ENCODE data around the gene OPRD1. TPM values are rescaled to one million over a fixed set of nuclear protein-coding genes. Genes with fewer than 3 reads are reported as not detected.

OPRD1 gene
- total RNA-seq, 1 experiment from 2014 or later = 0.97 TPM

DNA sequence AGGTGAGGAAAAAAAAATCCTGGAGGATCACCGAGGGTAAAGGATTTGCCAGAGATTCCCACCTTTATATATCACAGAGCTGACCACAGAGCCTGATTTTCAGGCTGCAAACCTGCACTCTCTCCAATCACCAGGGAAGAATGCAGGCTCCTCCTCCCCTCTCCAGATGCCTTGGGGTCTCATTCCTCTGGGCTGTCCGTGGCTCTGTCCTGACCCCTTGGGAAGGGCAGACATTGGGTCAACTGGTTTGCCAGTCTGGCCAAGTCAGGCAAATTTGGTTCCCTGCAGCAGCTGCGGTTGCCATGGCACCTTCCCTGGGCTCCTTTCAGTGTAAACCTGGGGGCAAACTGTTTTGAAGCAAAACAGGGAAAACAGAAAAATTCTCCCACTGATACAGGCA is 11.6 kb upstream of the OPRD1 start:
- intact Hi-C loops (cut with micrococcal nuclease; ENCODE audit: unreplicated experiment) = no loop called here
- TF ChIP-seq CTCF (conservative IDR thresholded peaks at IDR 0.05; ENCODE audit: low read depth, low read length) (no peak), EZH2 (IDR thresholded peaks at IDR 0.05; ENCODE audit: borderline replicate concordance, low read depth, low read length, poor library complexity, severe bottlenecking) (no peak)
- Histone ChIP-seq H3K36me3 (ENCODE audit: insufficient read depth, low read length, poor library complexity, severe bottlenecking) (no peaks in the 10 kb centered on the region), H3K27me3 (replicated peaks; ENCODE audit: insufficient read depth, low read depth, low read length, poor library complexity) (no peaks in the 10 kb centered on the region), H3K4me3 (ENCODE audit: low read depth, low read length, poor library complexity, severe bottlenecking) (no peak overlapping the region), H3K4me1 (ENCODE audit: insufficient read depth, low read length, poor library complexity, severe bottlenecking) (no peaks in the 10 kb centered on the region), H3K9me3 (ENCODE audit: low read depth, low read length, poor library complexity, severe bottlenecking) (no peaks in the 10 kb centered on the region), H3K27ac (ENCODE audit: low read depth, low read length, poor library complexity, severe bottlenecking) (no peak overlapping the region)
- ChIA-PET POLR2A (ENCODE audit: low non-redundant PET) (no interaction called here), CTCF (no interaction called here)
- DNase-seq (ENCODE audit: low spot score) = no peak
- no TSS peak for BruUV-seq (replicated peaks)

DNA sequence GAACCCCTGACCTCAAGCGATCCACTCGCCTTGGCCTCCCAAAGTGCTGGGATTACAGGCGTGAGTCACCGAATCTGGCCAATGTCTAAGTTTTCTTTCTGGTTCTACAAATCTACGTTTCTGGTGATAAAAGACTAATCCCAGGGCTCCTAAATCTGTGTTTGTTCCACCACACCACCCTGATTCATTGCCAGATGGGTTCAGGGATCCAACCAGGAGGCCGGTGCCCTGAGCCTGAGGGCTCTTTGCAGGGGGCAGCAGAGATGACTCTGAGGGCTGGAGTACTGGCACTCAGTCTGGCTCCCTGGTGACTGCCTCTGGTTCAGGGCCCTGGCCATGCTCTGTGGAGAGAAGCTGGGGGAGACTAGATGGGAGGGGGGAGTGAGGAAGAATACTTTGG is 10.5 kb upstream of the OPRD1 start:
- no peak for TF ChIP-seq EZH2 (IDR thresholded peaks at IDR 0.05; ENCODE audit: borderline replicate concordance, low read depth, low read length, poor library complexity, severe bottlenecking)
- no peak for TF ChIP-seq CTCF (conservative IDR thresholded peaks at IDR 0.05; ENCODE audit: low read depth, low read length)
- no peak overlapping the region for H3K27ac ChIP-seq (ENCODE audit: low read depth, low read length, poor library complexity, severe bottlenecking)
- no TSS peak for BruUV-seq (replicated peaks)
- no peak overlapping the region for H3K4me3 ChIP-seq (ENCODE audit: low read depth, low read length, poor library complexity, severe bottlenecking)
- H3K9me3 ChIP-seq (ENCODE audit: low read depth, low read length, poor library complexity, severe bottlenecking) = no peaks in the 10 kb centered on the region
- intact Hi-C loops (cut with micrococcal nuclease; ENCODE audit: unreplicated experiment) = no loop called here
- H3K4me1 ChIP-seq (ENCODE audit: insufficient read depth, low read length, poor library complexity, severe bottlenecking) = no peaks in the 10 kb centered on the region
- no peaks in the 10 kb centered on the region for H3K36me3 ChIP-seq (ENCODE audit: insufficient read depth, low read length, poor library complexity, severe bottlenecking)
- DNase-seq (ENCODE audit: low spot score) = no peak
- CTCF ChIA-PET = no interaction called here
- POLR2A ChIA-PET (ENCODE audit: low non-redundant PET) = no interaction called here
- no peaks in the 10 kb centered on the region for H3K27me3 ChIP-seq (replicated peaks; ENCODE audit: insufficient read depth, low read depth, low read length, poor library complexity)

DNA sequence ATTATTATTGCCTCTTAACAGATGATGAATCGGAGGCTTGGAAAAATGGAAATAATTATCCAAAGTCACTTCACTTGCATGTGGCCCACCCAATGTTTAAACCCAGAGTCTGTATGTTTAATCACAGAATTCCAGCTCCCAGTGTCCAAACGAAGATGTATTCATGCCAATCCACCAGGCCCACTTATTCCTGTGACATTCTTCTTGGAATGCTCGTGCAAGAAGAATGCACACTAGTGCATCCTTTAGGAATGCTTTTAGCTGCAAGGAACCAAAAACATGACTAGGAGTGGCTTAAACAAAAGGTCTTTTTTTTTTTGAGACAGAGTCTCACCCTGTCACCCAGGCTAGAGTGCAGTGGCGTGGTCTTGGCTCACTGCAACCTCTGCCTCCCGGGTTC is 8.9 kb upstream of the OPRD1 start:
- no TSS peak for BruUV-seq (replicated peaks)
- H3K36me3 ChIP-seq (ENCODE audit: insufficient read depth, low read length, poor library complexity, severe bottlenecking) = no peaks in the 10 kb centered on the region
- H3K4me1 ChIP-seq (ENCODE audit: insufficient read depth, low read length, poor library complexity, severe bottlenecking) = no peaks in the 10 kb centered on the region
- H3K27me3 ChIP-seq (replicated peaks; ENCODE audit: insufficient read depth, low read depth, low read length, poor library complexity) = no peaks in the 10 kb centered on the region
- CTCF ChIA-PET = no interaction called here
- POLR2A ChIA-PET (ENCODE audit: low non-redundant PET) = interaction anchor here (0.6 kb wide), 1 partner anchor 30 kb away, joined by 7 read pairs; no protein-coding TSS in a partner anchor
- TF ChIP-seq EZH2 (IDR thresholded peaks at IDR 0.05; ENCODE audit: borderline replicate concordance, low read depth, low read length, poor library complexity, severe bottlenecking) (no peak), CTCF (conservative IDR thresholded peaks at IDR 0.05; ENCODE audit: low read depth, low read length) (no peak)
- H3K4me3 ChIP-seq (ENCODE audit: low read depth, low read length, poor library complexity, severe bottlenecking) = no peak overlapping the region
- no peaks in the 10 kb centered on the region for H3K9me3 ChIP-seq (ENCODE audit: low read depth, low read length, poor library complexity, severe bottlenecking)
- DNase-seq (ENCODE audit: low spot score) = no peak
- no peak overlapping the region for H3K27ac ChIP-seq (ENCODE audit: low read depth, low read length, poor library complexity, severe bottlenecking)
- intact Hi-C loops (cut with micrococcal nuclease; ENCODE audit: unreplicated experiment) = no loop called here

Measured in A673 (cell line).